ENCODE data around the gene RUNX1. TPM values are rescaled to one million over a fixed set of nuclear protein-coding genes. Genes with fewer than 3 reads are reported as not detected.

The RUNX1 gene
- total RNA-seq, 1 donor, result 40.9 TPM

DNA sequence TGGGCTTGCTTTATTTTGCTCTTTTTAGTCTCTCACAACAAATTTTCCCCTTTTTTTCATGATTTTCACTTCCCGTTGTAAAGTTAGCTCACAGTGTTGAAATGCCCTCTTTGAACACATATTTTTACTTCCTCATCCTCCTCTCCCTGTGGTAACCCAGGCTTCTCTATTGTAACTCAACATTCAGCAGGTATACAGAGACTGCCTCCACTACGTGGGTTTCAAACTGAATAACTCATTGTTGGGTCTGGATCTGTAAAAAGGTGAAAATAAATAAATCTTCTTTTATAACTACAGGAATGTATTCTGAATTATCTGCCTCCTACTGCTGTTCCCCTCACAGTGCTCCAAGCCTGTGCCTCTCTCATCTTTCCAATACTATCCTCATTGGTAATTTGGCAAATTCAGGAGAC is 166.4 kb downstream of the RUNX1 start:
- Histone ChIP-seq H3K4me1 (ENCODE audit: insufficient read depth, low read length) (peaks cover 56% of the 10 kb centered on the region), H3K79me2 (ENCODE audit: insufficient read depth, low read length) (peaks cover 97% of the 10 kb centered on the region), H3K27me3 (ENCODE audit: insufficient read depth, low read length) (no peaks in the 10 kb centered on the region), H3K4me3 (ENCODE audit: insufficient read depth, low read length) (peak overlapping the region; percentile 89), H3K9me3 (ENCODE audit: low read depth, low read length) (no peaks in the 10 kb centered on the region), H4K20me1 (ENCODE audit: insufficient read depth, low read length) (peaks cover 3% of the 10 kb centered on the region), H3K27ac (ENCODE audit: low read depth, low read length) (peak overlapping the region; percentile 98), H3K4me2 (ENCODE audit: insufficient read depth, low read length) (peak overlapping the region; percentile 83), H3K36me3 (ENCODE audit: insufficient read depth, low read length) (peaks cover 37% of the 10 kb centered on the region), H2AFZ (ENCODE audit: low read length) (no peak overlapping the region)
- no peak for DNase-seq (ENCODE audit: insufficient read length, low spot score, missing footprints)
- TF ChIP-seq, protein P1, sequence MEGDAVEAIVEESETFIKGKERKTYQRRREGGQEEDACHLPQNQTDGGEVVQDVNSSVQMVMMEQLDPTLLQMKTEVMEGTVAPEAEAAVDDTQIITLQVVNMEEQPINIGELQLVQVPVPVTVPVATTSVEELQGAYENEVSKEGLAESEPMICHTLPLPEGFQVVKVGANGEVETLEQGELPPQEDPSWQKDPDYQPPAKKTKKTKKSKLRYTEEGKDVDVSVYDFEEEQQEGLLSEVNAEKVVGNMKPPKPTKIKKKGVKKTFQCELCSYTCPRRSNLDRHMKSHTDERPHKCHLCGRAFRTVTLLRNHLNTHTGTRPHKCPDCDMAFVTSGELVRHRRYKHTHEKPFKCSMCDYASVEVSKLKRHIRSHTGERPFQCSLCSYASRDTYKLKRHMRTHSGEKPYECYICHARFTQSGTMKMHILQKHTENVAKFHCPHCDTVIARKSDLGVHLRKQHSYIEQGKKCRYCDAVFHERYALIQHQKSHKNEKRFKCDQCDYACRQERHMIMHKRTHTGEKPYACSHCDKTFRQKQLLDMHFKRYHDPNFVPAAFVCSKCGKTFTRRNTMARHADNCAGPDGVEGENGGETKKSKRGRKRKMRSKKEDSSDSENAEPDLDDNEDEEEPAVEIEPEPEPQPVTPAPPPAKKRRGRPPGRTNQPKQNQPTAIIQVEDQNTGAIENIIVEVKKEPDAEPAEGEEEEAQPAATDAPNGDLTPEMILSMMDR (IDR thresholded peaks at IDR 0.05; ENCODE audit: extremely low read depth, low read depth, low read length), result no peak

DNA sequence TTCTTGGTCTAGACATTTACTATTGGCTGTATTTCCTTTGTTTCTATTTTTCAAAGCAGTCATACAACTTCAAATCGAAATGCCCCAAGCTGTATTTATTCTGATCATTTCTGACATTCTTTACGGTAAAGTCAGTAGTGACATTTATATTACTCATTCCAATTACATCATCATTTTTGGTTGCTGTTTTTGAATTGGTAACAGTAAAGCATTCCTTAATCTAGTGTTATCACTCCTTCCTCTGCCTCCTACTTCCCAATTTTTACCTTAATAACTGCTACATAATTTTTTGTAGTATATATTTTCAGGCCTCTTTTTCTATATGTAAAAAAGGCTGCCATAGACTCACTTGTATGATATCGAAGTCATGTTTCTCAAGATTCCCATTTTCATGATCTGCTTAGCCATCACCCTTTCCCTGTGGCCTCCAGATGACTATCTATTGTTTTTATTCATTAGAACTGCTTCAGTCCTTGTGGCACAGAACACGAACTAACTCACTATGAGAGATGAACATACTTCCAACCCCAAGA is 167.2 kb downstream of the RUNX1 start:
- Histone ChIP-seq H3K4me3 (ENCODE audit: insufficient read depth, low read length) (peak overlapping the region; percentile 89), H4K20me1 (ENCODE audit: insufficient read depth, low read length) (peaks cover 11% of the 10 kb centered on the region), H3K27me3 (ENCODE audit: insufficient read depth, low read length) (no peaks in the 10 kb centered on the region), H3K36me3 (ENCODE audit: insufficient read depth, low read length) (peaks cover 45% of the 10 kb centered on the region), H3K79me2 (ENCODE audit: insufficient read depth, low read length) (peaks cover 97% of the 10 kb centered on the region), H3K27ac (ENCODE audit: low read depth, low read length) (peak overlapping the region; percentile 98), H3K4me2 (ENCODE audit: insufficient read depth, low read length) (peak overlapping the region; percentile 83), H3K9me3 (ENCODE audit: low read depth, low read length) (no peaks in the 10 kb centered on the region), H2AFZ (ENCODE audit: low read length) (no peak overlapping the region), H3K4me1 (ENCODE audit: insufficient read depth, low read length) (peaks cover 60% of the 10 kb centered on the region)
- TF ChIP-seq, protein P1 (IDR thresholded peaks at IDR 0.05; ENCODE audit: extremely low read depth, low read depth, low read length), result no peak
- peak; percentile 86 for DNase-seq (ENCODE audit: insufficient read length, low spot score, missing footprints)

DNA sequence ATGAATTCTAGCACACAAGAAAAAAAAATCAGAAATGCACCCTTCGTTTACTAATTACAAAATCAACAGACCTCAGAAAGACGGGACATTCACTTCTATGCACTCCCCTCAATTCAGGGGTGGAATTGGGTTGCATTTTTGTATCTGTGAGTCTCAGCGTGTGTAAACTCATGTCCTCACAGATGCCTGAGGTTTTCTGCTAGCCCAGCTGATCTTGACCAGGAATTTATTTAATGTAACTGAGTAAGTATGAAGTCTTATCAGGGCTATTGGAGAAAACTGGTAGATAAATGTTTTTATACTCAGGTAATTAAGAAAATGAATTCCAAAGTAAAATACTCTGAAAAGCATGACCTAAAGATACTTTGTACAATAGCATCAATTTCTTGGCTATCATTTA is 167.7 kb downstream of the RUNX1 start:
- H3K36me3 ChIP-seq (ENCODE audit: insufficient read depth, low read length), result peaks cover 48% of the 10 kb centered on the region
- H4K20me1 ChIP-seq (ENCODE audit: insufficient read depth, low read length), result peaks cover 11% of the 10 kb centered on the region
- peak overlapping the region; percentile 98 for H3K27ac ChIP-seq (ENCODE audit: low read depth, low read length)
- peaks cover 62% of the 10 kb centered on the region for H3K4me1 ChIP-seq (ENCODE audit: insufficient read depth, low read length)
- TF ChIP-seq, protein P1 (IDR thresholded peaks at IDR 0.05; ENCODE audit: extremely low read depth, low read depth, low read length), result no peak
- H3K9me3 ChIP-seq (ENCODE audit: low read depth, low read length), result no peaks in the 10 kb centered on the region
- peaks cover 96% of the 10 kb centered on the region for H3K79me2 ChIP-seq (ENCODE audit: insufficient read depth, low read length)
- H2AFZ ChIP-seq (ENCODE audit: low read length), result no peak overlapping the region
- H3K4me3 ChIP-seq (ENCODE audit: insufficient read depth, low read length), result peak overlapping the region; percentile 89
- no peaks in the 10 kb centered on the region for H3K27me3 ChIP-seq (ENCODE audit: insufficient read depth, low read length)
- peak overlapping the region; percentile 83 for H3K4me2 ChIP-seq (ENCODE audit: insufficient read depth, low read length)
- DNase-seq (ENCODE audit: insufficient read length, low spot score, missing footprints), result peak; percentile 86

DNA sequence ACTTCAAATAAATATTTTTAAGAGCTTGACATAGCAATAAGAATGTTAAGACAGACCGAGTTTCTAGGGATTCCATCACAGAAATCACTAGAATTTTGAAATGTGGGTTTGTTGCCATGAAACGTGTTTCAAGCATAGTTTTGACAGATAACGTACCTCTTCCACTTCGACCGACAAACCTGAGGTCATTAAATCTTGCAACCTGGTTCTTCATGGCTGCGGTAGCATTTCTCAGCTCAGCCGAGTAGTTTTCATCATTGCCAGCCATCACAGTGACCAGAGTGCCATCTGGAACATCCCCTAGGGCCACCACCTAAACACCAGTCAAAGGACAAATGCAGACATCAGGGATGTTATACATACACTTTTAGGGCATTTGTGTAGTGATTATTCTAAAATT is 168.7 kb downstream of the RUNX1 start:
- Histone ChIP-seq H3K4me1 (ENCODE audit: insufficient read depth, low read length) (peaks cover 72% of the 10 kb centered on the region), H4K20me1 (ENCODE audit: insufficient read depth, low read length) (peaks cover 20% of the 10 kb centered on the region), H3K4me2 (ENCODE audit: insufficient read depth, low read length) (peak overlapping the region; percentile 83), H3K79me2 (ENCODE audit: insufficient read depth, low read length) (peaks cover 96% of the 10 kb centered on the region), H2AFZ (ENCODE audit: low read length) (no peak overlapping the region), H3K9me3 (ENCODE audit: low read depth, low read length) (no peaks in the 10 kb centered on the region), H3K27ac (ENCODE audit: low read depth, low read length) (peak overlapping the region; percentile 98), H3K4me3 (ENCODE audit: insufficient read depth, low read length) (peak overlapping the region; percentile 16), H3K27me3 (ENCODE audit: insufficient read depth, low read length) (no peaks in the 10 kb centered on the region), H3K36me3 (ENCODE audit: insufficient read depth, low read length) (peaks cover 58% of the 10 kb centered on the region)
- DNase-seq (ENCODE audit: insufficient read length, low spot score, missing footprints), result no peak
- TF ChIP-seq, protein P1 (IDR thresholded peaks at IDR 0.05; ENCODE audit: extremely low read depth, low read depth, low read length), result no peak

Data from osteoblast (primary cell).